ENCODE data around the gene PAX4.

Gene PAX4

GRCh38 chr7:127651556-127652332, 33.8 kb upstream of the PAX4 start, which contains the start of gene SND1:
SND1 (plus strand) TSS chr7:127652194; CDS start chr7:127652374, 180 bp downstream.
- H3K27me3 Mint-ChIP-seq (ENCODE audit: low read depth) = no peaks in the 10 kb centered on the region
- H3K9me3 Mint-ChIP-seq = no peaks in the 10 kb centered on the region
- H3K27ac Mint-ChIP-seq = no peak within 1 kb of the TSS
- peak within 1 kb of the TSS in 1 of 3 experiments; percentile 98 for H3K4me3 Mint-ChIP-seq
- no peaks in the 10 kb centered on the region for H3K36me3 Mint-ChIP-seq (ENCODE audit: low read depth)
- TF ChIP-seq, protein P1, sequence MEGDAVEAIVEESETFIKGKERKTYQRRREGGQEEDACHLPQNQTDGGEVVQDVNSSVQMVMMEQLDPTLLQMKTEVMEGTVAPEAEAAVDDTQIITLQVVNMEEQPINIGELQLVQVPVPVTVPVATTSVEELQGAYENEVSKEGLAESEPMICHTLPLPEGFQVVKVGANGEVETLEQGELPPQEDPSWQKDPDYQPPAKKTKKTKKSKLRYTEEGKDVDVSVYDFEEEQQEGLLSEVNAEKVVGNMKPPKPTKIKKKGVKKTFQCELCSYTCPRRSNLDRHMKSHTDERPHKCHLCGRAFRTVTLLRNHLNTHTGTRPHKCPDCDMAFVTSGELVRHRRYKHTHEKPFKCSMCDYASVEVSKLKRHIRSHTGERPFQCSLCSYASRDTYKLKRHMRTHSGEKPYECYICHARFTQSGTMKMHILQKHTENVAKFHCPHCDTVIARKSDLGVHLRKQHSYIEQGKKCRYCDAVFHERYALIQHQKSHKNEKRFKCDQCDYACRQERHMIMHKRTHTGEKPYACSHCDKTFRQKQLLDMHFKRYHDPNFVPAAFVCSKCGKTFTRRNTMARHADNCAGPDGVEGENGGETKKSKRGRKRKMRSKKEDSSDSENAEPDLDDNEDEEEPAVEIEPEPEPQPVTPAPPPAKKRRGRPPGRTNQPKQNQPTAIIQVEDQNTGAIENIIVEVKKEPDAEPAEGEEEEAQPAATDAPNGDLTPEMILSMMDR (IDR thresholded peaks at IDR 0.05; ENCODE audit: unreplicated experiment in 3 of 3) = no peak
- H3K4me1 Mint-ChIP-seq = peaks cover 33% of the 10 kb centered on the region

- peaks cover 33% of the 10 kb centered on the region for H3K4me1 Mint-ChIP-seq
- H3K27ac Mint-ChIP-seq = no peak overlapping the region
- no peaks in the 10 kb centered on the region for H3K9me3 Mint-ChIP-seq
- no peaks in the 10 kb centered on the region for H3K27me3 Mint-ChIP-seq (ENCODE audit: low read depth)
- TF ChIP-seq, protein P1 (IDR thresholded peaks at IDR 0.05; ENCODE audit: unreplicated experiment in 3 of 3) = no peak
- no peaks in the 10 kb centered on the region for H3K36me3 Mint-ChIP-seq (ENCODE audit: low read depth)
- peak overlapping the region in 1 of 3 experiments; percentile 98 for H3K4me3 Mint-ChIP-seq
These were observed 33.1 kb upstream of the PAX4 start for GRCh38 chr7:127650847-127651555.

GRCh38 chr7:127648986-127649385, 31.0 kb upstream of the PAX4 start:
- TF ChIP-seq, protein P1 (IDR thresholded peaks at IDR 0.05; ENCODE audit: unreplicated experiment in 3 of 3) = no peak
- Mint-ChIP-seq H3K36me3 (ENCODE audit: low read depth) (no peaks in the 10 kb centered on the region), H3K4me1 (peaks cover 13% of the 10 kb centered on the region), H3K27ac (no peak overlapping the region), H3K4me3 (no peak overlapping the region), H3K27me3 (ENCODE audit: low read depth) (no peaks in the 10 kb centered on the region), H3K9me3 (no peaks in the 10 kb centered on the region)

GRCh38 chr7:127647636-127648035, 29.7 kb upstream of the PAX4 start:
- no peak overlapping the region for H3K27ac Mint-ChIP-seq
- no peaks in the 10 kb centered on the region for H3K9me3 Mint-ChIP-seq
- H3K27me3 Mint-ChIP-seq (ENCODE audit: low read depth) = no peaks in the 10 kb centered on the region
- TF ChIP-seq, protein P1 (IDR thresholded peaks at IDR 0.05; ENCODE audit: unreplicated experiment in 3 of 3) = no peak
- no peak overlapping the region for H3K4me3 Mint-ChIP-seq
- no peaks in the 10 kb centered on the region for H3K36me3 Mint-ChIP-seq (ENCODE audit: low read depth)
- no peaks in the 10 kb centered on the region for H3K4me1 Mint-ChIP-seq

DNA sequence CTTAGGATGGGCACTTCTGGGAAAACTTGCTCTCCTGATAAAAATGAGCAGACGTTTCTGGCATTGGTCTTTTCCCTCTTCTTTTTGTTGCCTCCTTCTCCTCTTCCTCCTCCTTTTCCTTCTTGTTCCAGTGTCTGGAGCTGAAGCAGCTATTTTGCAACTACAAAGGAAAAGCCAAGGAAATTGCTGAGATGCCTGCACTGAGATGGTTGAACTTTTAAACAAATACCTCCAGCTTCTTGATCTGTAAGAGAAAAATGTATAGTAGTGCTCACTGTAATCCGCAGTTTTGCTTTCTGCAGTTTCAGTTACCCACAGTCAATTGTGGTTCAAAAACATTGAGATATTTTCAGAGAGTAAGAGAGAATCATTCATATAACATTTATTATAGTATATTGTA, 26.5 kb upstream of the PAX4 start:
- Mint-ChIP-seq H3K27ac (peak overlapping the region in 2 of 3 experiments; percentile 16 to 19), H3K4me1 (no peaks in the 10 kb centered on the region), H3K9me3 (peaks cover 2% of the 10 kb centered on the region), H3K27me3 (ENCODE audit: low read depth) (peaks cover 4% of the 10 kb centered on the region), H3K36me3 (ENCODE audit: low read depth) (no peaks in the 10 kb centered on the region), H3K4me3 (no peak overlapping the region)
- TF ChIP-seq, protein P1 (IDR thresholded peaks at IDR 0.05; ENCODE audit: unreplicated experiment in 3 of 3) = no peak
